ENCODE results near the gene SUSD4.

- TF ChIP-seq CTCF (IDR thresholded peaks at IDR 0.05) (no peak), POLR2A (IDR thresholded peaks at IDR 0.05) (no peak)
Measured at GRCh38 chr1:223285452-223285851, 78.5 kb downstream of the SUSD4 start.
